Fibroblast of lung (primary cell): ENCODE measurements around the gene TPX2. TPM values are rescaled to one million over a fixed set of nuclear protein-coding genes. Genes with fewer than 3 reads are reported as not detected.

Experiments
- DNase-seq, 2 donors: peaks; one replicate each; pipeline versions ENCODE4 v3.0.0 to v3.0.0-alpha.2; 2010; ENCODE audit warnings: low read depth in 2 of 2
- H2AFZ ChIP-seq: 2 replicates; pipeline ENCODE4 v1.5.1; 2012; ENCODE audit warnings: low read length, control low read depth, inconsistent platforms
- H3K27ac ChIP-seq: 2 replicates; pipeline ENCODE4 v1.5.1; 2011; ENCODE audit warnings: low read length, control low read depth; ENCODE audit not compliant: insufficient read depth
- H3K27me3 ChIP-seq: 2 replicates; pipeline ENCODE4 v1.5.1; 2011; ENCODE audit warnings: mild to moderate bottlenecking, low read length; ENCODE audit not compliant: control insufficient read depth, insufficient read depth
- H3K36me3 ChIP-seq: 2 replicates; pipeline ENCODE4 v1.5.1; 2011; ENCODE audit warnings: low read length; ENCODE audit not compliant: control insufficient read depth, insufficient read depth
- H3K4me1 ChIP-seq: 2 replicates; pipeline ENCODE4 v1.5.1; 2011; ENCODE audit warnings: low read length; ENCODE audit not compliant: control insufficient read depth, insufficient read depth; ENCODE audit errors: extremely low read depth
- H3K4me2 ChIP-seq: 2 replicates; pipeline ENCODE4 v1.5.1; 2011; ENCODE audit warnings: low read length, control low read depth; ENCODE audit not compliant: insufficient read depth; ENCODE audit errors: extremely low read depth
- H3K4me3 ChIP-seq, 4 experiments: fragments of 200-600 bp in 1 of 4; sonication (generic) in 1 of 4; replicated peaks in 1 of 4; 2 replicates each; pipeline ENCODE4 v1.5.1; 2011 to 2016; ENCODE audit warnings: low read length in 4 of 4, low read depth in 3 of 4, mild to moderate bottlenecking in 3 of 4, control low read depth in 2 of 4, inconsistent platforms in 1 of 4, mixed read lengths in 1 of 4; ENCODE audit not compliant: insufficient read depth in 1 of 4; ENCODE audit errors: control extremely low read depth in 1 of 4
- H3K79me2 ChIP-seq: 2 replicates; pipeline ENCODE4 v1.5.1; 2012; ENCODE audit warnings: mild to moderate bottlenecking, low read length, inconsistent platforms; ENCODE audit not compliant: control insufficient read depth, insufficient read depth
- H3K9ac ChIP-seq: 2 replicates; pipeline ENCODE4 v1.5.1; 2011; ENCODE audit warnings: mild to moderate bottlenecking, low read length, control low read depth; ENCODE audit not compliant: insufficient read depth
- H3K9me3 ChIP-seq: 2 replicates; pipeline ENCODE4 v1.5.1; 2012; ENCODE audit warnings: low read depth, low read length; ENCODE audit not compliant: control insufficient read depth, insufficient read depth
- H4K20me1 ChIP-seq: 2 replicates; pipeline ENCODE4 v1.5.1; 2011; ENCODE audit warnings: low read length; ENCODE audit not compliant: control insufficient read depth, insufficient read depth; ENCODE audit errors: extremely low read depth
- EZH2 ChIP-seq: IDR thresholded peaks from 2 replicates; pipeline ENCODE4 v1.5.1; 2012; ENCODE audit warnings: low read length, control low read depth, mild to moderate bottlenecking; ENCODE audit errors: missing control alignments
- polyA plus RNA-seq, 2 donors: library from polyadenylated mRNA; depleted of rRNA in 1 of 2; stranded (reverse) in 1 of 2; unstranded in 1 of 2; fragments of >200 nt; gene quantifications; 2 replicates each; pipeline ENCODE4 v1.2.1, GENCODE V29; 2011 to 2012; ENCODE audit warnings: missing spikeins in 1 of 2
- total RNA-seq: library from RNA; depleted of rRNA; stranded (reverse); fragments of >200 nt; gene quantifications from 2 replicates; pipeline ENCODE4 v1.2.1, GENCODE V29; 2014
- TF ChIP-seq, protein P1 (sequence below), 2 donors: IDR thresholded peaks in 1 of 2; conservative IDR thresholded peaks in 1 of 2; 1 replicate in 1 of 2; 2 replicates in 1 of 2; pipeline ENCODE4 v1.5.1; 2011 to 2012; ENCODE audit warnings: low read length in 2 of 2, control low read depth in 1 of 2, inconsistent platforms in 1 of 2, low read depth in 1 of 2, mild to moderate bottlenecking in 1 of 2

The TPX2 gene
- total and polyA plus RNA-seq, 2 donors (not counting 1 experiment from before 2014, with no cell fraction given), result 19.9 to 21.0 TPM

- Histone ChIP-seq H3K27me3 (no peaks in the 10 kb centered on the region), H3K9me3 (no peaks in the 10 kb centered on the region), H2AFZ (no peak overlapping the region), H3K27ac (no peak overlapping the region), H4K20me1 (no peaks in the 10 kb centered on the region), H3K4me3 (no peak overlapping the region), H3K36me3 (peaks cover 6% of the 10 kb centered on the region), H3K4me1 (no peaks in the 10 kb centered on the region), H3K9ac (no peak overlapping the region), H3K4me2 (no peak overlapping the region), H3K79me2 (no peaks in the 10 kb centered on the region)
- TF ChIP-seq, protein P1, sequence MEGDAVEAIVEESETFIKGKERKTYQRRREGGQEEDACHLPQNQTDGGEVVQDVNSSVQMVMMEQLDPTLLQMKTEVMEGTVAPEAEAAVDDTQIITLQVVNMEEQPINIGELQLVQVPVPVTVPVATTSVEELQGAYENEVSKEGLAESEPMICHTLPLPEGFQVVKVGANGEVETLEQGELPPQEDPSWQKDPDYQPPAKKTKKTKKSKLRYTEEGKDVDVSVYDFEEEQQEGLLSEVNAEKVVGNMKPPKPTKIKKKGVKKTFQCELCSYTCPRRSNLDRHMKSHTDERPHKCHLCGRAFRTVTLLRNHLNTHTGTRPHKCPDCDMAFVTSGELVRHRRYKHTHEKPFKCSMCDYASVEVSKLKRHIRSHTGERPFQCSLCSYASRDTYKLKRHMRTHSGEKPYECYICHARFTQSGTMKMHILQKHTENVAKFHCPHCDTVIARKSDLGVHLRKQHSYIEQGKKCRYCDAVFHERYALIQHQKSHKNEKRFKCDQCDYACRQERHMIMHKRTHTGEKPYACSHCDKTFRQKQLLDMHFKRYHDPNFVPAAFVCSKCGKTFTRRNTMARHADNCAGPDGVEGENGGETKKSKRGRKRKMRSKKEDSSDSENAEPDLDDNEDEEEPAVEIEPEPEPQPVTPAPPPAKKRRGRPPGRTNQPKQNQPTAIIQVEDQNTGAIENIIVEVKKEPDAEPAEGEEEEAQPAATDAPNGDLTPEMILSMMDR (conservative IDR thresholded peaks at IDR 0.05 in 1 of 2, IDR thresholded peaks at IDR 0.05 in 1 of 2; ENCODE audit: low read depth in 1 of 2, low read length in 2 of 2), result no peak
- TF ChIP-seq EZH2, result no peak
- no peak for DNase-seq
Measured at GRCh38 chr20:31803552-31804291, 64.6 kb downstream of the TPX2 start.

DNA sequence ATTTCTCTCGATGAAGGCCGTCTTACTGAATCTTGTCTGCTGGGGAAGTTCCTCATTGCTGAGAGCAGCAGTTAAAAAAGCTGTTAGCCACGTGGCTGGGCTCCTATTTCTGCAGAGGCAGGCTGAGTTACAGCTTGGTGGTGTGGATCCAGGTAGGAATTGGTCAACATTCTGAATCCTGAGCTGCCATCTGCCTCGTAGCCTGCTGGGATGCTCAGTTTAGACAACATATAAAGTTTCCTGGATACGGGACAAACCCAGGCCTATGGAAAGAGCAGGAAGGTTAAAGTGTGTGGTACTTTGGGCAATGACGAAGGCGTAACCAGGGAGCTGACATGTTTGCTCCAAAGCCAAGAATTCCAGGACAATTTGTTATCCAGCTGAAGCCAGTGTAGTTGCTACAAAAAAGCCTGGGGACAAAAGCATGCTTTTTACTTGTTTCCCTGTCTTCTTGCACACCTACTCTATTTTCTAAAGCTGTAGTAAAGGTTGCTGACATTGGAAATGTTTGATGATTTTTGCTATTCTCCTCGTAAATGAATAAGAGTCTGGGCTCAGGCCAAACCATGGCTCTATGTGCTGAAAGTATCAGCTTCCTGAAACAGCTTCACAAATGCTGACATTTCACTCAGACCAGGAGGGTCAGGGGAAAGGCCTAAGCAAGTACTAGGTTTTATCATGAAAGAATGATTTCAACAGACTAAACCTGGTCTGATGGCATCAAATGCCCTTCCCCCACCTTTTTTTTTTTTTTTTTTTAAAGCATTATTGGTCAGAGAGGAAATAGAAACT is 67.7 kb downstream of the TPX2 start:
- TF ChIP-seq, protein P1 (conservative IDR thresholded peaks at IDR 0.05 in 1 of 2, IDR thresholded peaks at IDR 0.05 in 1 of 2; ENCODE audit: low read depth in 1 of 2, low read length in 2 of 2), result no peak
- no peak for TF ChIP-seq EZH2
- Histone ChIP-seq H3K4me1 (peaks cover 17% of the 10 kb centered on the region), H3K27ac (peak overlapping the region; percentile 20), H3K36me3 (peaks cover 7% of the 10 kb centered on the region), H3K9me3 (no peaks in the 10 kb centered on the region), H4K20me1 (no peaks in the 10 kb centered on the region), H3K4me3 (no peak overlapping the region), H2AFZ (no peak overlapping the region), H3K4me2 (no peak overlapping the region), H3K79me2 (no peaks in the 10 kb centered on the region), H3K9ac (no peak overlapping the region), H3K27me3 (no peaks in the 10 kb centered on the region)
- peak; percentile 37 to 50 for DNase-seq

DNA sequence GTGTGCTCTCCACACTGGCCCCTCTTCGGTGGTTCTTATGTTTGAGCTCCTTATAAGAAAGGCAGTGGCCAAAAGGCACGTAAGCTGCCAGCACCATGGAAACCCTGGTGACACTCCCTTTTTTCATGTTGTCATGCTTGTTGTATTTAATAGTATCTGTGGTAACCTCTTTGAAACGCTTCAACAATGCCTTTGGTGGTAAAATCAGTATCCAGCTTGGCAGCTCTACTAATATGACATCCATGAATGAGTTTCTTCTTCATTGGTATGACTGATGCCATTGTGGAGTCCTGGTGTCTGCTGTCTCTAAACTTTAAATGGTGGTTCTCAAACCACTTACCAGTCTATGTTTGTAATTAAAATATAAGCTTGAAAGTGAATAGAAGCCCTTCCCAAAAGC is 69.4 kb downstream of the TPX2 start:
- DNase-seq, result no peak

More for the DNA sequence above, 69.4 kb downstream of the TPX2 start:
- Histone ChIP-seq H3K79me2 (no peaks in the 10 kb centered on the region), H3K27ac (no peak overlapping the region), H4K20me1 (no peaks in the 10 kb centered on the region), H3K9ac (no peak overlapping the region), H3K4me1 (peaks cover 22% of the 10 kb centered on the region), H3K27me3 (no peaks in the 10 kb centered on the region), H2AFZ (no peak overlapping the region), H3K4me2 (no peak overlapping the region), H3K36me3 (peaks cover 7% of the 10 kb centered on the region), H3K9me3 (no peaks in the 10 kb centered on the region), H3K4me3 (no peak overlapping the region)
- TF ChIP-seq, protein P1 (conservative IDR thresholded peaks at IDR 0.05 in 1 of 2, IDR thresholded peaks at IDR 0.05 in 1 of 2; ENCODE audit: low read depth in 1 of 2, low read length in 2 of 2), result no peak
- no peak for TF ChIP-seq EZH2
